Ovary (tissue), 9 donors: Measurements from ENCODE around the gene CIDEA. TPM values are rescaled to one million over a fixed set of nuclear protein-coding genes. Genes with fewer than 3 reads are reported as not detected.

Experiments
- DNase-seq, 5 donors: peaks; one replicate each; pipeline ENCODE4 v3.0.0-alpha.2; 2019 to 2020
- H3K27ac ChIP-seq, 2 donors: fragments of 200-600 bp; one replicate each; pipeline versions ENCODE4 v1.5.1 to v1.8.0; 2019 to 2022
- H3K27me3 ChIP-seq: fragments of 200-600 bp; one replicate; pipeline ENCODE4 v1.8.0; 2022
- H3K36me3 ChIP-seq: fragments of 200-600 bp; sonication (generic); one replicate; pipeline ENCODE4 v1.5.1; 2019
- H3K4me1 ChIP-seq: one replicate; pipeline ENCODE4 v1.8.1; 2013; ENCODE audit warnings: mild to moderate bottlenecking, moderate library complexity; ENCODE audit not compliant: insufficient read depth
- H3K4me3 ChIP-seq: fragments of 200-600 bp; sonication (generic); one replicate; pipeline ENCODE4 v1.5.1; 2017
- H3K9me3 ChIP-seq, 2 donors: fragments of 200-600 bp in 1 of 2; sonication (generic) in 1 of 2; one replicate each; pipeline versions ENCODE4 v1.5.1 to v1.8.1; 2013 to 2019; ENCODE audit warnings: mild to moderate bottlenecking in 1 of 2, moderate library complexity in 1 of 2
- CTCF ChIP-seq, 3 donors: fragments of 450-650 bp in 2 of 3; fragments of 200-600 bp in 1 of 3; IDR thresholded peaks; one replicate each; pipeline versions ENCODE4 v1.5.1 to v1.8.0; 2016 to 2022; ENCODE audit warnings: antibody characterized with exemption in 3 of 3, mild to moderate bottlenecking in 1 of 3
- EP300 ChIP-seq: sonication (generic); formaldehyde crosslinking; IDR thresholded peaks from one replicate; pipeline ENCODE4 v1.6.1; 2017; ENCODE audit warnings: antibody characterized with exemption
- POLR2A ChIP-seq: fragments of 450-650 bp; IDR thresholded peaks from one replicate; pipeline ENCODE4 v1.6.1; 2017; ENCODE audit warnings: antibody characterized with exemption, mild to moderate bottlenecking, moderate library complexity
- WGBS, 3 donors: extraction: QIAGEN DNeasy Blood & Tissue Kit in 1 of 3; methylation state at CpG; one replicate each; pipeline versions ENCODE4 v1.1.5 to v1.1.7; 2013 to 2017; 5-methylcytosine and 5-hydroxymethylcytosine counted together
- intact Hi-C, 4 donors: fragments of 100-400 bp; cut with DNase I; formaldehyde crosslinking; loops; one replicate each; pipeline versions ENCODE4 v1.11.0 to v1.15.1; 2022 to 2023
- polyA plus RNA-seq, 2 donors: library from polyadenylated mRNA; stranded (reverse); fragments of 200-250 nt in 1 of 2; fragments of 350-450 nt in 1 of 2; fragmentation: Illumina TruSeq in 1 of 2; extraction: RNeasy Lipid Tissue Mini Kit (QIAGEN cat#74804) in 1 of 2; gene quantifications; one replicate each; pipeline ENCODE4 v1.2.3, GENCODE V29; 2013 to 2014
- total RNA-seq, 7 donors: library from RNA; depleted of rRNA in 2 of 7; stranded (reverse); fragments of >200 nt in 2 of 7; fragmentation: NEBNext Ultra II Directional in 3 of 7; extraction: Animal tissue kit (Norgen Biotek cat#: 25700) in 3 of 7; gene quantifications; one replicate each; pipeline versions ENCODE4 v1.1.0 to v1.2.4, GENCODE V29; 2016 to 2023
- donor health status: DM: no; HTN: no; CAD: no; lungs with moderate emphysema.
- donor health status: DM: no; HTN: no; CAD: no.
- donor health status: Bipolar disorder and iron deficiency.
- donor health status: DM: yes; HTN: yes; CAD: no.
- donor health status: DM: no; HTN: no; CAD: no.
- donor health status: DM: yes; HTN: yes; CAD: no.

Gene CIDEA
- total and polyA plus RNA-seq, 9 donors, result 0.15 TPM; not detected in 8

GRCh38 chr18:12278215-12278671 lies 24.1 kb downstream of the CIDEA start:
- WGBS, 3 donors, result 33 to 40% (median 38%) methylated on average over 7 of the region's 7 CpGs
- intact Hi-C loops, result loop anchor here in 3 of 4 donors (2.0 to 10.0 kb wide), 3 partner anchors 31 to 377 kb away; partner anchors contain the start of genes AFG3L2 (in 2 of the 3), SPIRE1 (in 1 of the 3) and TUBB6 (in 1 of the 3)
- Histone ChIP-seq H3K27ac (peak overlapping the region; percentile 92 to 97), H3K27me3 (no peaks in the 10 kb centered on the region), H3K9me3 (no peaks in the 10 kb centered on the region), H3K36me3 (no peaks in the 10 kb centered on the region), H3K4me1 (peaks cover 16% of the 10 kb centered on the region), H3K4me3 (peak overlapping the region; percentile 53)
- peak in 3 of 5 donors; percentile 29 to 50 (median 44) for DNase-seq
- TF ChIP-seq POLR2A (no peak), EP300 (no peak), CTCF (IDR thresholded peaks at IDR 0.05) (no peak)

- intact Hi-C loops, result loop anchor here in 3 of 4 donors (2.0 to 10.0 kb wide), 3 partner anchors 30 to 376 kb away; partner anchors contain the start of genes AFG3L2 (in 2 of the 3), SPIRE1 (in 1 of the 3) and TUBB6 (in 1 of the 3)
- H3K27ac ChIP-seq, result peak overlapping the region; percentile 92 to 97
- peak; percentile 86 to 92 (median 90) for DNase-seq
- H3K4me1 ChIP-seq, result peaks cover 16% of the 10 kb centered on the region
- no peaks in the 10 kb centered on the region for H3K9me3 ChIP-seq
- TF ChIP-seq EP300 (no peak), CTCF (IDR thresholded peaks at IDR 0.05) (peak; percentile 14 to 49 (median 37)), POLR2A (peak; percentile 81)
- no peaks in the 10 kb centered on the region for H3K27me3 ChIP-seq
- peak overlapping the region; percentile 53 for H3K4me3 ChIP-seq
- 11 to 21% (median 18%) methylated on average over 30 of the region's 30 CpGs for WGBS, 3 donors
- H3K36me3 ChIP-seq, result no peaks in the 10 kb centered on the region
Measured at GRCh38 chr18:12278741-12279682, 24.9 kb downstream of the CIDEA start.

- peaks cover 16% of the 10 kb centered on the region for H3K4me1 ChIP-seq
- no peaks in the 10 kb centered on the region for H3K36me3 ChIP-seq
- TF ChIP-seq CTCF (IDR thresholded peaks at IDR 0.05), result no peak
- no peak for TF ChIP-seq EP300
- TF ChIP-seq POLR2A, result no peak
- H3K9me3 ChIP-seq, result no peaks in the 10 kb centered on the region
- intact Hi-C loops, result loop anchor here in 3 of 4 donors (2.0 to 10.0 kb wide), 3 partner anchors 29 to 375 kb away; partner anchors contain the start of genes AFG3L2 (in 2 of the 3), SPIRE1 (in 1 of the 3) and TUBB6 (in 1 of the 3)
- H3K27me3 ChIP-seq, result no peaks in the 10 kb centered on the region
- peak in 1 of 5 donors; percentile 48 for DNase-seq
- H3K4me3 ChIP-seq, result peak overlapping the region; percentile 53
- H3K27ac ChIP-seq, result peak overlapping the region; percentile 92 to 97
- 88 to 94% (median 91%) methylated on average over 16 of the region's 16 CpGs for WGBS, 3 donors
Measured at GRCh38 chr18:12279781-12280531, 25.8 kb downstream of the CIDEA start.

- whole genome bisulfite sequencing, 3 donors, result 60 to 69% (median 65%) methylated on average over 1 of the region's 1 CpG
- DNase-seq, result no peak
- no peaks in the 10 kb centered on the region for H3K36me3 ChIP-seq
- no peaks in the 10 kb centered on the region for H3K27me3 ChIP-seq
- intact Hi-C loops, result no loop called here
- peaks cover 16% of the 10 kb centered on the region for H3K4me1 ChIP-seq
- no peak overlapping the region for H3K4me3 ChIP-seq
- H3K9me3 ChIP-seq, result no peaks in the 10 kb centered on the region
- H3K27ac ChIP-seq, result no peak overlapping the region
- TF ChIP-seq POLR2A (no peak), EP300 (no peak), CTCF (IDR thresholded peaks at IDR 0.05) (no peak)
Measured at GRCh38 chr18:12281861-12282260, 27.7 kb downstream of the CIDEA start.
